Midbrain (tissue), 1 donor: ENCODE measurements around the gene PKP3.
"Not testable (repeated sequence)": the region's sequence is repeated elsewhere in the genome, so short reads cannot be mapped to it uniquely, and the experiment has no call there.

ENCODE experiments used
- DNase-seq: peaks from one replicate; lab custom pipeline; 2025; lab: John Stamatoyannopoulos, UW

Gene PKP3

GRCh38 chr11:394858-395655 lies 1.0 kb downstream of the PKP3 start:
- DNase-seq: no peak

- no peak for DNase-seq
Measured at GRCh38 chr11:395866-396265, 1.9 kb downstream of the PKP3 start.

GRCh38 chr11:396511-396947 lies 2.5 kb downstream of the PKP3 start:
- DNase-seq: no peak

GRCh38 chr11:396948-397548 lies 3.0 kb downstream of the PKP3 start:
- DNase-seq: peak; percentile 2

- no peak for DNase-seq
Measured at GRCh38 chr11:398826-399225, 4.8 kb downstream of the PKP3 start.

- no peak for DNase-seq
Measured at GRCh38 chr11:399731-400211, 5.8 kb downstream of the PKP3 start.

GRCh38 chr11:400241-400689 lies 6.3 kb downstream of the PKP3 start:
- no peak for DNase-seq

GRCh38 chr11:401196-401595 lies 7.2 kb downstream of the PKP3 start:
- DNase-seq: not testable (repeated sequence)

GRCh38 chr11:403021-403760 lies 9.2 kb downstream of the PKP3 start:
- DNase-seq: no peak

GRCh38 chr11:403761-404431 lies 9.9 kb downstream of the PKP3 start:
- no peak for DNase-seq

- DNase-seq: no peak
Measured at GRCh38 chr11:404551-405264, 10.7 kb downstream of the PKP3 start.

- peak; percentile 16 for DNase-seq
Measured at GRCh38 chr11:405323-405953, 11.4 kb downstream of the PKP3 start.

GRCh38 chr11:405954-406795 lies 12.2 kb downstream of the PKP3 start:
- no peak for DNase-seq

GRCh38 chr11:406796-407650 lies 13.0 kb downstream of the PKP3 start:
- peak; percentile 66 for DNase-seq

GRCh38 chr11:407651-408123 lies 13.7 kb downstream of the PKP3 start:
- DNase-seq: no peak

GRCh38 chr11:408154-409007 lies 14.4 kb downstream of the PKP3 start:
- DNase-seq: no peak

GRCh38 chr11:409008-409599 lies 15.1 kb downstream of the PKP3 start:
- DNase-seq: no peak
